OCI-LY1 (cell line): Measurements from ENCODE around the gene VGLL4.
"Not testable (repeated sequence)": the region's sequence is repeated elsewhere in the genome, so short reads cannot be mapped to it uniquely, and the experiment has no call there.

Experiments
- H2AFZ ChIP-seq: fragments of 200-600 bp; sonication (generic), shearing (Covaris generic); 2 replicates; pipeline ENCODE4 v1.6.0; 2014; ENCODE audit warnings: antibody characterized with exemption, mild to moderate bottlenecking, low read length
- H3F3A ChIP-seq: fragments of 200-600 bp; sonication (generic), shearing (Covaris generic); 2 replicates; pipeline ENCODE4 v1.6.0; 2014; ENCODE audit warnings: mild to moderate bottlenecking, antibody characterized with exemption, low read length, moderate library complexity; ENCODE audit not compliant: insufficient read depth
- H3K27ac ChIP-seq: fragments of 200-600 bp; sonication (generic); 2 replicates; pipeline ENCODE4 v1.5.1; 2014; ENCODE audit warnings: low read length, mixed run types, mild to moderate bottlenecking, low read depth; ENCODE audit not compliant: poor library complexity, severe bottlenecking
- H3K27me3 ChIP-seq: fragments of 200-600 bp; sonication (generic); 2 replicates; pipeline ENCODE4 v1.6.0; 2014; ENCODE audit warnings: antibody characterized with exemption, mild to moderate bottlenecking, low read length, moderate library complexity; ENCODE audit not compliant: insufficient read depth
- H3K36me3 ChIP-seq: fragments of 200-600 bp; sonication (generic); 2 replicates; pipeline ENCODE4 v1.6.1; 2014; ENCODE audit warnings: mild to moderate bottlenecking, antibody characterized with exemption, low read length, moderate library complexity, mixed read lengths; ENCODE audit not compliant: insufficient read depth
- H3K4me1 ChIP-seq: fragments of 200-600 bp; sonication (generic); 2 replicates; pipeline ENCODE4 v1.5.1; 2014; ENCODE audit warnings: mild to moderate bottlenecking, low read length, moderate library complexity; ENCODE audit not compliant: insufficient read depth, severe bottlenecking
- H3K4me2 ChIP-seq: fragments of 200-600 bp; sonication (generic), shearing (Covaris generic); 2 replicates; pipeline ENCODE4 v1.6.1; 2014; ENCODE audit warnings: low read length
- H3K4me3 ChIP-seq: fragments of 200-600 bp; sonication (generic); 2 replicates; pipeline ENCODE4 v1.5.1; 2014; ENCODE audit warnings: low read length, low read depth, mild to moderate bottlenecking, mixed read lengths; ENCODE audit not compliant: poor library complexity, severe bottlenecking
- H3K79me2 ChIP-seq: fragments of 200-600 bp; shearing (Covaris generic); 2 replicates; pipeline ENCODE4 v1.6.1; 2016; ENCODE audit warnings: mixed run types, low read length, mixed read lengths; ENCODE audit not compliant: insufficient read depth
- H3K9ac ChIP-seq: fragments of 200-600 bp; sonication (generic), shearing (Covaris generic); 2 replicates; pipeline ENCODE4 v1.6.1; 2014; ENCODE audit warnings: mild to moderate bottlenecking, low read length, mixed read lengths
- H3K9me2 ChIP-seq: fragments of 200-600 bp; sonication (generic), shearing (Covaris generic); 2 replicates; pipeline ENCODE4 v1.6.1; 2014; ENCODE audit warnings: low read depth, mild to moderate bottlenecking, low read length, mixed read lengths
- H3K9me3 ChIP-seq: fragments of 200-600 bp; shearing (Covaris generic); 2 replicates; pipeline ENCODE4 v1.6.1; 2014; ENCODE audit warnings: low read length, mixed read lengths
- H4K20me1 ChIP-seq: fragments of 200-600 bp; sonication (generic), shearing (Covaris generic); 2 replicates; pipeline ENCODE4 v1.6.0; 2016; ENCODE audit warnings: mild to moderate bottlenecking, low read length; ENCODE audit not compliant: insufficient read depth
- EZH2 ChIP-seq: fragments of 200-600 bp; sonication (generic), shearing (Covaris generic); IDR thresholded peaks from 2 replicates; pipeline ENCODE4 v1.8.0; 2017; ENCODE audit warnings: borderline replicate concordance, mixed run types, mild to moderate bottlenecking, antibody characterized with exemption, low read length, moderate library complexity, mixed read lengths
- TF ChIP-seq, protein P1 (sequence below): fragments of 200-600 bp; sonication (generic), shearing (Covaris generic); IDR thresholded peaks from 2 replicates; pipeline ENCODE4 v1.5.1; 2017; ENCODE audit warnings: mild to moderate bottlenecking, antibody characterized with exemption, low read length, moderate library complexity, mixed read lengths

The VGLL4 gene

GRCh38 chr3:11690863-11691766 lies 47.4 kb upstream of the VGLL4 start:
- Histone ChIP-seq H3K9me2 (no peaks in the 10 kb centered on the region), H3K36me3 (0 out of 2 replicates have a peak, but pooled peaks cover 4% of the 10 kb centered on the region), H3K9me3 (no peaks in the 10 kb centered on the region), H3K9ac (no peak overlapping the region), H4K20me1 (no peaks in the 10 kb centered on the region), H3K4me2 (no peak overlapping the region), H3K4me3 (no peak overlapping the region), H3K4me1 (peaks cover 6% of the 10 kb centered on the region), H3K27ac (no peak overlapping the region), H3K79me2 (peaks cover 3% of the 10 kb centered on the region; the same call in 1 of the 2 replicates), H2AFZ (no peak overlapping the region), H3K27me3 (no peaks in the 10 kb centered on the region), H3F3A (no peaks in the 10 kb centered on the region)
- no peak for TF ChIP-seq EZH2
- TF ChIP-seq, protein P1, sequence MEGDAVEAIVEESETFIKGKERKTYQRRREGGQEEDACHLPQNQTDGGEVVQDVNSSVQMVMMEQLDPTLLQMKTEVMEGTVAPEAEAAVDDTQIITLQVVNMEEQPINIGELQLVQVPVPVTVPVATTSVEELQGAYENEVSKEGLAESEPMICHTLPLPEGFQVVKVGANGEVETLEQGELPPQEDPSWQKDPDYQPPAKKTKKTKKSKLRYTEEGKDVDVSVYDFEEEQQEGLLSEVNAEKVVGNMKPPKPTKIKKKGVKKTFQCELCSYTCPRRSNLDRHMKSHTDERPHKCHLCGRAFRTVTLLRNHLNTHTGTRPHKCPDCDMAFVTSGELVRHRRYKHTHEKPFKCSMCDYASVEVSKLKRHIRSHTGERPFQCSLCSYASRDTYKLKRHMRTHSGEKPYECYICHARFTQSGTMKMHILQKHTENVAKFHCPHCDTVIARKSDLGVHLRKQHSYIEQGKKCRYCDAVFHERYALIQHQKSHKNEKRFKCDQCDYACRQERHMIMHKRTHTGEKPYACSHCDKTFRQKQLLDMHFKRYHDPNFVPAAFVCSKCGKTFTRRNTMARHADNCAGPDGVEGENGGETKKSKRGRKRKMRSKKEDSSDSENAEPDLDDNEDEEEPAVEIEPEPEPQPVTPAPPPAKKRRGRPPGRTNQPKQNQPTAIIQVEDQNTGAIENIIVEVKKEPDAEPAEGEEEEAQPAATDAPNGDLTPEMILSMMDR = no peak

DNA sequence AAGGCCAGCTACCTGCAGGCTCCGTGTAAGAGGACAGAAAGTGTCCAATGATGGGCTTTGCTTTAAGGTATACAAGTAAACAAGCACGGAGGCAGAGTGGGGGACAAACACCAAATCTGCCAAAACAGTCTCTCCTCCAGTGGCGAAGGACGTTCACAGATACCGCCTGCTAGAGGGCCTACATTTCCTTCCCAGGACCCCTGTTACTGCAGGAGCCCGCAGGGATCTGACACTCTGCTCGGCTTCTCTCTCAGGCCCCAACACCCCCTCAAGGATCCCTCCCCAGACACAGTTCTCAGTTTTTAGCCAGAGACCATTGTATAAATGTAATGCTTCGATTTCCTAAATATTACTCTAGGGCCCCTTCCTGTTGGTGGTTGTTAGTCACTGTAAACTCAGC lies 46.0 kb upstream of the VGLL4 start:
- H3K4me1 ChIP-seq = peaks cover 6% of the 10 kb centered on the region
- H3K36me3 ChIP-seq = 0 out of 2 replicates have a peak, but pooled peaks cover 4% of the 10 kb centered on the region
- H3K27me3 ChIP-seq = no peaks in the 10 kb centered on the region
- no peak overlapping the region for H2AFZ ChIP-seq
- H3K27ac ChIP-seq = no peak overlapping the region
- no peaks in the 10 kb centered on the region for H4K20me1 ChIP-seq
- H3K79me2 ChIP-seq = peaks cover 3% of the 10 kb centered on the region; the same call in 1 of the 2 replicates
- TF ChIP-seq, protein P1 = no peak
- no peak overlapping the region for H3K4me3 ChIP-seq
- no peak overlapping the region for H3K4me2 ChIP-seq
- H3K9me2 ChIP-seq = no peaks in the 10 kb centered on the region
- no peak overlapping the region for H3K9ac ChIP-seq
- no peaks in the 10 kb centered on the region for H3F3A ChIP-seq
- no peaks in the 10 kb centered on the region for H3K9me3 ChIP-seq

GRCh38 chr3:11684980-11685379 lies 41.3 kb upstream of the VGLL4 start:
- not testable (repeated sequence) for H3K27ac ChIP-seq, H3K9me2 ChIP-seq, H3K9me3 ChIP-seq, H3K36me3 ChIP-seq, H3F3A ChIP-seq, H3K27me3 ChIP-seq, H3K79me2 ChIP-seq, H3K4me1 ChIP-seq, H3K4me3 ChIP-seq, H3K9ac ChIP-seq, H3K4me2 ChIP-seq, H2AFZ ChIP-seq, H4K20me1 ChIP-seq

DNA sequence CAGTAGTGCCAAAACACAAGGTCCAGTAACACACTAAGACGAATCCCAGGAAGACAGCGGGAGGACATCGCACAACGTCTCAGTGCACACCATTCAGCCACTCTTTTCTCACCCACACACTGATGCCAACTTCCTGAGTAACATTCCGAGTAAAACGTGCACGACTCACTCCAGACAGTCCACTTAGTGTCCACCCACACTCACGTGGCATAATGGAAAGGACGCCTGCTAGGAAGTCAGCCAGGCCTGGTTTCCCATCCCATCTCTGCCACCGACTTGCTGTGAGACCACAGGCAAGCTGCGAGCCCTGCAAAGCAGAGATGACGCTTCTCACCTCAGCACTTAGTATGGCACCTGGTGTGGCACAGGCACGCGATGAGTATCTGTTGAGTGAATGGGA lies 36.8 kb upstream of the VGLL4 start:
- Histone ChIP-seq H3K9me3 (no peaks in the 10 kb centered on the region), H3F3A (no peaks in the 10 kb centered on the region), H3K79me2 (0 out of 2 replicates have a peak, but pooled peaks cover 4% of the 10 kb centered on the region), H3K4me3 (no peak overlapping the region), H3K4me2 (peak overlapping the region; percentile 35; the same call in 1 of the 2 replicates), H3K36me3 (no peaks in the 10 kb centered on the region), H3K9me2 (no peaks in the 10 kb centered on the region), H2AFZ (no peak overlapping the region), H3K27ac (no peak overlapping the region), H3K27me3 (no peaks in the 10 kb centered on the region), H3K9ac (no peak overlapping the region), H3K4me1 (peaks cover 12% of the 10 kb centered on the region), H4K20me1 (no peaks in the 10 kb centered on the region)
- TF ChIP-seq EZH2 = no peak
- TF ChIP-seq, protein P1 = no peak
